ENCODE results near the gene PMF1. TPM values are rescaled to one million over a fixed set of nuclear protein-coding genes. Genes with fewer than 3 reads are reported as not detected.

PMF1 gene
- total RNA-seq, 1 donor from 2014 or later, result 81.8 TPM

DNA sequence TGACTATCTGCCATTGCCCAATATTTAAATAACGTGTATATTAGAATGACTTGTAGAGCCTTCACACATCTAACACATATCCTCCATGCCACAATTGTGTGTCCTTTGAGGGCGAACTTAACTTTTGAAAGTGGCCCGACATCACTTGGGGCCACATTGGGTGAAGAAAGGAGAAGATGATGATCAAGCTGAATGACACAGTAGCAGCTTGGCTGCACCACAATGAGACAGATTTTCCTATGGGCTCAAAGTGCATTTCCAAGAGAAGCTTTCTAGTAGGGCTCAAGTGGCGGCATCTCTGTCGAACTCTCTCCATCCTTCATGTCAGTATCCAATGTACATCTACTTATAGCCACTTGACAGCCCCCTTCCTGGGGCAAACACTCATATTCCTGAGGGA lies 25.4 kb downstream of the PMF1 start:
- TF ChIP-seq, protein P1, sequence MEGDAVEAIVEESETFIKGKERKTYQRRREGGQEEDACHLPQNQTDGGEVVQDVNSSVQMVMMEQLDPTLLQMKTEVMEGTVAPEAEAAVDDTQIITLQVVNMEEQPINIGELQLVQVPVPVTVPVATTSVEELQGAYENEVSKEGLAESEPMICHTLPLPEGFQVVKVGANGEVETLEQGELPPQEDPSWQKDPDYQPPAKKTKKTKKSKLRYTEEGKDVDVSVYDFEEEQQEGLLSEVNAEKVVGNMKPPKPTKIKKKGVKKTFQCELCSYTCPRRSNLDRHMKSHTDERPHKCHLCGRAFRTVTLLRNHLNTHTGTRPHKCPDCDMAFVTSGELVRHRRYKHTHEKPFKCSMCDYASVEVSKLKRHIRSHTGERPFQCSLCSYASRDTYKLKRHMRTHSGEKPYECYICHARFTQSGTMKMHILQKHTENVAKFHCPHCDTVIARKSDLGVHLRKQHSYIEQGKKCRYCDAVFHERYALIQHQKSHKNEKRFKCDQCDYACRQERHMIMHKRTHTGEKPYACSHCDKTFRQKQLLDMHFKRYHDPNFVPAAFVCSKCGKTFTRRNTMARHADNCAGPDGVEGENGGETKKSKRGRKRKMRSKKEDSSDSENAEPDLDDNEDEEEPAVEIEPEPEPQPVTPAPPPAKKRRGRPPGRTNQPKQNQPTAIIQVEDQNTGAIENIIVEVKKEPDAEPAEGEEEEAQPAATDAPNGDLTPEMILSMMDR (IDR thresholded peaks at IDR 0.05; ENCODE audit: insufficient read depth, low read length, poor library complexity, severe bottlenecking), result no peak
- Histone ChIP-seq H3K27me3 (ENCODE audit: control insufficient read depth, insufficient read depth, low read length) (no peaks in the 10 kb centered on the region), H3K4me3 (ENCODE audit: low read depth, low read length) (no peak overlapping the region), H3K36me3 (ENCODE audit: control insufficient read depth, insufficient read depth, low read length) (no peaks in the 10 kb centered on the region)
- no peak for DNase-seq (ENCODE audit: low read depth)

DNA sequence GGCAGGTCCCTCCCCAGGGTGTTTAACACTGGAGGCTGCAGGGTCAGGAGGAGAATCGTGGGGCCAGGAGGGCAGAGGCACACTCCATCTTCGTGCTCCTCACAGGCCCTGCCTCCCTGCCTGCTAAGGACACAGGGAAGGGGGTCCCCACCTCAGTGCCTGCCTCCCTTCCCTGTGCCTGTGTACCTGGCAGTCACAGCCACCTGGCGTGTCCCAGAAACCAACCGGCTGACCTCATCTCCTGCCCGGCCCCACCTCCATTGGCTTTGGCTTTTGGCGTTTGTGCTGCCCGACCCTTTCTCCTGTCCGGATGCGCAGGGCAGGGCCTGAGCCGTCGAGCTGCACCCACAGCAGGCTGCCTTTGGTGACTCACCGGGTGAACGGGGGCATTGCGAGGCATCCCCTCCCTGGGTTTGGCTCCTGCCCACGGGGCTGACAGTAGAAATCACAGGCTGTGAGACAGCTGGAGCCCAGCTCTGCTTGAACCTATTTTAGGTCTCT lies 28.6 kb downstream of the PMF1 start:
- H3K27me3 ChIP-seq (ENCODE audit: control insufficient read depth, insufficient read depth, low read length), result peaks cover 4% of the 10 kb centered on the region
- H3K4me3 ChIP-seq (ENCODE audit: low read depth, low read length), result no peak overlapping the region
- TF ChIP-seq, protein P1 (IDR thresholded peaks at IDR 0.05; ENCODE audit: insufficient read depth, low read length, poor library complexity, severe bottlenecking), result no peak
- no peak for DNase-seq (ENCODE audit: low read depth)
- no peaks in the 10 kb centered on the region for H3K36me3 ChIP-seq (ENCODE audit: control insufficient read depth, insufficient read depth, low read length)

DNA sequence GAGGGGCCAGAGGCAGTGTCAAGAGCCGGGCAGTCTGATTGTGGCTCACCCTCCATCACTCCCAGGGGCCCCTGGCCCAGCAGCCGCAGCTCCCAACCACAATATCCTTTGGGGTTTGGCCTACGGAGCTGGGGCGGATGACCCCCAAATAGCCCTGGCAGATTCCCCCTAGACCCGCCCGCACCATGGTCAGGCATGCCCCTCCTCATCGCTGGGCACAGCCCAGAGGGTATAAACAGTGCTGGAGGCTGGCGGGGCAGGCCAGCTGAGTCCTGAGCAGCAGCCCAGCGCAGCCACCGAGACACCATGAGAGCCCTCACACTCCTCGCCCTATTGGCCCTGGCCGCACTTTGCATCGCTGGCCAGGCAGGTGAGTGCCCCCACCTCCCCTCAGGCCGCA lies 29.1 kb downstream of the PMF1 start, which contains the start of gene BGLAP:
Gene BGLAP (plus strand): TSS at position 259 of the 400 bp plus-strand sequence. CDS start 48 bp downstream, at position 307.
- no peaks in the 10 kb centered on the region for H3K36me3 ChIP-seq (ENCODE audit: control insufficient read depth, insufficient read depth, low read length)
- peaks cover 4% of the 10 kb centered on the region for H3K27me3 ChIP-seq (ENCODE audit: control insufficient read depth, insufficient read depth, low read length)
- no peak for DNase-seq (ENCODE audit: low read depth)
- TF ChIP-seq, protein P1 (IDR thresholded peaks at IDR 0.05; ENCODE audit: insufficient read depth, low read length, poor library complexity, severe bottlenecking), result no peak
- no peak within 1 kb of the TSS for H3K4me3 ChIP-seq (ENCODE audit: low read depth, low read length)

DNA sequence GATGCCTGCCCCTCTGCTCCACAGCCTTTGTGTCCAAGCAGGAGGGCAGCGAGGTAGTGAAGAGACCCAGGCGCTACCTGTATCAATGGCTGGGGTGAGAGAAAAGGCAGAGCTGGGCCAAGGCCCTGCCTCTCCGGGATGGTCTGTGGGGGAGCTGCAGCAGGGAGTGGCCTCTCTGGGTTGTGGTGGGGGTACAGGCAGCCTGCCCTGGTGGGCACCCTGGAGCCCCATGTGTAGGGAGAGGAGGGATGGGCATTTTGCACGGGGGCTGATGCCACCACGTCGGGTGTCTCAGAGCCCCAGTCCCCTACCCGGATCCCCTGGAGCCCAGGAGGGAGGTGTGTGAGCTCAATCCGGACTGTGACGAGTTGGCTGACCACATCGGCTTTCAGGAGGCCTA lies 29.9 kb downstream of the PMF1 start:
- DNase-seq (ENCODE audit: low read depth), result no peak
- no peak overlapping the region for H3K4me3 ChIP-seq (ENCODE audit: low read depth, low read length)
- H3K27me3 ChIP-seq (ENCODE audit: control insufficient read depth, insufficient read depth, low read length), result peaks cover 4% of the 10 kb centered on the region
- no peaks in the 10 kb centered on the region for H3K36me3 ChIP-seq (ENCODE audit: control insufficient read depth, insufficient read depth, low read length)
- TF ChIP-seq, protein P1 (IDR thresholded peaks at IDR 0.05; ENCODE audit: insufficient read depth, low read length, poor library complexity, severe bottlenecking), result no peak

DNA sequence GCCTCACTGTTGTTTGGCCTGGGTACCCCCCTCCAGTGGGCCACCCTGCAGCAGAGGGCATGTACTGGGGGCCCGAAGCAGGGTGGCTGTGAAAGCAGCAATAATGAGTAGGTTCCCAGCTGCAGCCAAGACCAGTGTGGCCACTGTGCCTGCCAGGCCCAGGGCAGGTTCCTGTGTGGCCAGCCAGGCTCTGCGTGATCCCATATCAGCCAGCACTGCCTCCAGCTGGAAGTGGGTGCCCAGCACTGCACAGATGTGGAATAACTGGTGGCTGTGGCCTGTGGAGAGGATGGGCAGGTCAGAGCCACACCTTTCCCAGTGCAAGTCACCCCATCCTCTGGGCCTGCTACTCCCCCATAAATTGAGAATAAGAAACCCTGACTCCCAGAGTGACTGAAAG lies 31.3 kb downstream of the PMF1 start:
- H3K27me3 ChIP-seq (ENCODE audit: control insufficient read depth, insufficient read depth, low read length), result peaks cover 4% of the 10 kb centered on the region
- H3K4me3 ChIP-seq (ENCODE audit: low read depth, low read length), result no peak overlapping the region
- DNase-seq (ENCODE audit: low read depth), result no peak
- H3K36me3 ChIP-seq (ENCODE audit: control insufficient read depth, insufficient read depth, low read length), result peaks cover under 1% of the 10 kb centered on the region
- TF ChIP-seq, protein P1 (IDR thresholded peaks at IDR 0.05; ENCODE audit: insufficient read depth, low read length, poor library complexity, severe bottlenecking), result no peak

DNA sequence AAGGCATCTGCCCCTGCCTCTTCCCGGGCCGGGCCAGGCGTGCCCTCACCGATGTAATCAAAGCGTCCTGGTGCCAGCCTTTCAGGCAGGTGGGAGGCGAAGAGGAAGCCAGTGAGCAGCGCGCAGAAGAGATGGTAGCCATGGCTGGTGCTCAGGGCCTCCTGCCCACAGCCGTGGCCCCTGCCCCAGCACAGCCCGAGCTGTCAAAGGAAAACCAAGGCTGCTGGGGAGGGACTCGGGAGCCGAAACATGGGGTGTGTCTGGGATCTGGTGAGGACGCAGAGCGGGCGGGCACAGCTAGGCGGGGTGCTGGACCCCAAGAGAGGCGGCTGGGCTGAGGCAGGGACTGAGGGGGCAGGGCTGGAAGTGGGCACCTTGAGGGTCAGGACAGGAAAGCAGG lies 31.9 kb downstream of the PMF1 start:
- peaks cover 2% of the 10 kb centered on the region for H3K36me3 ChIP-seq (ENCODE audit: control insufficient read depth, insufficient read depth, low read length)
- TF ChIP-seq, protein P1 (IDR thresholded peaks at IDR 0.05; ENCODE audit: insufficient read depth, low read length, poor library complexity, severe bottlenecking), result no peak
- no peak overlapping the region for H3K4me3 ChIP-seq (ENCODE audit: low read depth, low read length)
- peaks cover 4% of the 10 kb centered on the region for H3K27me3 ChIP-seq (ENCODE audit: control insufficient read depth, insufficient read depth, low read length)
- DNase-seq (ENCODE audit: low read depth), result no peak
